ENCODE results near the gene SBF2.
"Not testable (repeated sequence)": the region's sequence is repeated elsewhere in the genome, so short reads cannot be mapped to it uniquely, and the experiment has no call there.

DNA sequence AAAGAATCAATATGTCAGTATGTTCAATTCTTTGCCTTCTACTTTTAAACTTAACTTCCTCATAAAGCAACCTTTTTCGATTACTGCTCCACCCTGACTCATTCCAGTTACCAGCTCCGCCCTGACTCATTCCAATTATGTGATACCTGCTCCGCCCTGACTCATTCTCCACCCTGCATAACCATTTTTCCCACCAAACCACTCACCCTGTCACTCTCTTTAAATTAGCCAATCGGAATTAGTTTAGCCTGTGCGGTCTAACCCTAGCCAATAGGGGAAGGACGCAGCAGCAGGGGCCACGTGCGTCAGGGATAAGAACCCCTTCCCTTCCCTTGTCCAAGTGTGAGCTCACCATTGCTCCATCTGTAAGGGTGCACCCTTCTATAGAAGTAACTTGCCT lies 393.8 kb downstream of the SBF2 start:
- not testable (repeated sequence) for TF ChIP-seq EZH2 (IDR thresholded peaks at IDR 0.05; ENCODE audit: borderline replicate concordance, low read length)
- TF ChIP-seq, protein P1, sequence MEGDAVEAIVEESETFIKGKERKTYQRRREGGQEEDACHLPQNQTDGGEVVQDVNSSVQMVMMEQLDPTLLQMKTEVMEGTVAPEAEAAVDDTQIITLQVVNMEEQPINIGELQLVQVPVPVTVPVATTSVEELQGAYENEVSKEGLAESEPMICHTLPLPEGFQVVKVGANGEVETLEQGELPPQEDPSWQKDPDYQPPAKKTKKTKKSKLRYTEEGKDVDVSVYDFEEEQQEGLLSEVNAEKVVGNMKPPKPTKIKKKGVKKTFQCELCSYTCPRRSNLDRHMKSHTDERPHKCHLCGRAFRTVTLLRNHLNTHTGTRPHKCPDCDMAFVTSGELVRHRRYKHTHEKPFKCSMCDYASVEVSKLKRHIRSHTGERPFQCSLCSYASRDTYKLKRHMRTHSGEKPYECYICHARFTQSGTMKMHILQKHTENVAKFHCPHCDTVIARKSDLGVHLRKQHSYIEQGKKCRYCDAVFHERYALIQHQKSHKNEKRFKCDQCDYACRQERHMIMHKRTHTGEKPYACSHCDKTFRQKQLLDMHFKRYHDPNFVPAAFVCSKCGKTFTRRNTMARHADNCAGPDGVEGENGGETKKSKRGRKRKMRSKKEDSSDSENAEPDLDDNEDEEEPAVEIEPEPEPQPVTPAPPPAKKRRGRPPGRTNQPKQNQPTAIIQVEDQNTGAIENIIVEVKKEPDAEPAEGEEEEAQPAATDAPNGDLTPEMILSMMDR (IDR thresholded peaks at IDR 0.05; ENCODE audit: low read length) = not testable (repeated sequence)

All from OCI-LY1 (cell line).